SK-MEL-5 (cell line): ENCODE results near the gene RHBDF2. TPM values are rescaled to one million over a fixed set of nuclear protein-coding genes. Genes with fewer than 3 reads are reported as not detected.

Experiments used
- DNase-seq: peaks from one replicate; pipeline ENCODE4 v3.0.0-alpha.2; 2016; ENCODE audit warnings: low read depth, low spot score
- in situ Hi-C: cut with HindIII; loops from 2 replicates; pipeline ENCODE4 v1.10.0; 2016; ENCODE audit warnings: low sequenced_read_pairs, high pct_unique_total_duplicates, low pct_unique_long_range_greater_than_20kb
- polyA plus RNA-seq, 2 experiments: library from polyadenylated mRNA; depleted of rRNA; stranded (reverse); fragments of >200 nt; gene quantifications; 2 replicates each; pipeline ENCODE4 v1.2.3, GENCODE V29; 2015
- total RNA-seq: library from RNA; depleted of rRNA; stranded (reverse); fragments of >200 nt; shearing (Covaris generic); gene quantifications from 2 replicates; pipeline ENCODE4 v1.2.3, GENCODE V29; 2014; rRNA removed

Gene RHBDF2
- total RNA-seq: 25.0 and 28.6 TPM in 2 replicates
- polyA plus RNA-seq (2015; cell fraction: cytosol; rRNA removed): 75.0 and 78.8 TPM in 2 replicates
- 64.9 and 68.7 TPM in 2 replicates for polyA plus RNA-seq (2015; cell fraction: nucleus; rRNA removed)

- in situ Hi-C loops: no loop called here
- peak; percentile 84 for DNase-seq
Observed at GRCh38 chr17:76501018-76501826, at the start of gene RHBDF2. RHBDF2 (minus strand) TSS chr17:76501423; CDS start chr17:76481524, 19,899 bp downstream.

GRCh38 chr17:76549539-76549938 is 48.3 kb upstream of the RHBDF2 start:
- DNase-seq: no peak
- in situ Hi-C loops: no loop called here

- in situ Hi-C loops: no loop called here
- DNase-seq: no peak
Observed at GRCh38 chr17:76549215-76549518, 47.9 kb upstream of the RHBDF2 start.

- in situ Hi-C loops: no loop called here
Observed at GRCh38 chr17:76548378-76549214, 47.4 kb upstream of the RHBDF2 start.

GRCh38 chr17:76547642-76548202 is 46.5 kb upstream of the RHBDF2 start:
- in situ Hi-C loops: no loop called here
- no peak for DNase-seq

More at GRCh38 chr17:76548378-76549214, 47.4 kb upstream of the RHBDF2 start:
- no peak for DNase-seq

- in situ Hi-C loops: no loop called here
- peak; percentile 90 for DNase-seq
Observed at GRCh38 chr17:76547183-76547641, 46.0 kb upstream of the RHBDF2 start.

DNA sequence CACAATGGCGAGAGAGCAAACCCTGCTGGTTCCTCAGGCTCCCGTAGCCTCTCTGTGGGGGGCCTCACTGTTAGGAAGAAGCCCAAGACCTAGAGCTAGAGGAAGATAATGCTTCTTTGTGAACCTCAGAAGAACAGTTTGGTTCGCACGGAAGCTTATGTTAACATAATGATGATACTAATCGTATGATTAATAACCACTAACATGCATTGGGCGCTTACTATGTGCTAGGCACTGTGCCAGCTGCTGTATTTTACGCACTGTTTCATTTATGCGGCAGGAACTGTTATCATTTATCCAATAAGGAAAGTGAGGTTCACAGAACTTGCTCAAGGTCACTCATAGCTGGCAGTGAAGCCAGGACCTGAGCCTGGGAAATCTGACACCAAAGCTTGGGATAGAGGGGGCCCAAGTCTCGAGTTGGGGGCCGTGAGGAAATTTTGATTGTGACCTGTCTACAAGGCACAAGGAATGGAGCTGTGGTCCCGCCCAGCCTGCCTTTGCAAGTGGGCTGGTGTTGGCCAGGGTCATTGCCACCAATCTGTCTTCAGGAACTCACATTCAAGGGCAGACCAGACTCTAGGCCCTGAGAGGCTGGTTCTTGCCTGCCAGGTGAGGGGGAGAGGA is 45.4 kb upstream of the RHBDF2 start:
- DNase-seq: peak; percentile 93
- in situ Hi-C loops: no loop called here

DNA sequence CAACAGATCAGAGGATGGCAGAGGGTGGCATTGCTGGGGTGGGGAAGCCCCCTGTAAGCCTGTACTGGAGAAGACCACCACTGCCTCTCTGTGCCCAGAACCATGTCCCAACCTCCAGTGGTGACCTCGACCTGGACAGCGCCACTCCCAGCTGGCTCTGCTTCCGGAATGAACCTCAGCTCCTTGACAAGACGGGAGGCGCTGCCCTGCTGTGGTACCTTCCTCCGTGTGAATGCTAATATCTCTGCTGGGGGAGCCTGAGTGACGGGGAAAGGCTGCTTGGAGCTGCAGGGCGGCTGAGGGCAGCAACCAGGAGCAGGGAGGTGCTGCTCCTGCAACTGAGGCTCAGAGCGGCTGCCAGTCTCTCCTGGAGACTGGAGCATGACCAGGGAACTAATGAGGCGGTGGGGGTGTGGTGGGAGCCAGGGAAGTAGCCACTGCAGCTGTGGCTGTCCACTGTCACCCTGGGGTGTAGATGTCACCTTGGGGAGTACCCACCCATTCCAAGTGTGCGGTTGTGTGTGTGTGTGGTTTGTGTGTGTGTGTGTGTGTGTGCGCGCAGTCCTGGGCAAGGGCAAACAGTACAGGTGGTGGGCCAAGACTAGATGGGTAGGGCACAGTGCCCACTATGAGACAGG is 44.8 kb upstream of the RHBDF2 start:
- no peak for DNase-seq
- in situ Hi-C loops: no loop called here

- no peak for DNase-seq
- in situ Hi-C loops: no loop called here
Observed at GRCh38 chr17:76544546-76545365, 43.5 kb upstream of the RHBDF2 start.

- no peak for DNase-seq
- in situ Hi-C loops: no loop called here
Observed at GRCh38 chr17:76543826-76544545, 42.8 kb upstream of the RHBDF2 start.

DNA sequence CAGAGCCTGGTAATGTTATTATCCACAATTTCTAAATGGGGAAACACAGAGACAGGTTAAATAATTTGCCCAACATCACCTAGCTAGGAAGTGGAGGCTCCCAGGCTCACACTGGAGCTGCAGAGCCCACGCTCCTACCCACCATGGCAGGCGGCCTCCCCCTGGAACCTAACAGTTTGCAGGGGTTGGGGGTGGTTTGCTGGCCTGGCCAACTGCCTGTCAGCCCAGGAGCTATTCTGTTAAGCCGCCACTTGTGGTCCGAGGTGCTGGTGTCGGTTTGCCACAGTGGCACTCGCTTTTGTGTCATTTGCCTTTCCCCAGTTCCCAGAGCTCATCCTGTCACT is 42.2 kb upstream of the RHBDF2 start:
- no peak for DNase-seq
- in situ Hi-C loops: no loop called here

GRCh38 chr17:76542984-76543383 is 41.8 kb upstream of the RHBDF2 start:
- in situ Hi-C loops: no loop called here

DNA sequence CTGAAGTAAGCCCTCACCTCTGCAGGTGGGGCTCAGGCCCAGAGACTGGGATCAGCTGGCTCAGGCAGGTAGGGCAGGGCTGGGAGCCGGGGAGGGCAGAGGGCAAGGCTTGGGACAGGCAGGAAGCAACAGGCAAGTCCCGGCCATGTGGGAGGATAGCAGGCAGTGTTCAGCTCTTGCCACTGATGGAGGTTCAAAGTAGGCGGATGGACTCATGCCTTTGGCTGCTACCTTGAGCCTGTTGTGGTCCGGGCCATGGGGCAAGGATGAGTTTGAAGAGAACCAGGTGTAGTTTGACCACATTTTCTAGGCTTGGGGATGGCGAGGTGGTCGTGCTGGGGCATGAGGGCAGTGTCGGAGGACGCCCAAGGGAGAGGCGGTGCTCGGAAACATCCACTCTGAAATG is 41.3 kb upstream of the RHBDF2 start:
- in situ Hi-C loops: no loop called here

More at GRCh38 chr17:76542984-76543383, 41.8 kb upstream of the RHBDF2 start:
- DNase-seq: no peak

GRCh38 chr17:76541739-76542454 is 40.7 kb upstream of the RHBDF2 start:
- in situ Hi-C loops: no loop called here
- no peak for DNase-seq

More for the DNA sequence above, 41.3 kb upstream of the RHBDF2 start:
- no peak for DNase-seq
